ENCODE data around the gene ALDH3A2.

GRCh38 chr17:19718041-19718612 lies 69.6 kb downstream of the ALDH3A2 start:
- TF ChIP-seq CTCF (conservative IDR thresholded peaks at IDR 0.05 in 1 of 2, IDR thresholded peaks at IDR 0.05 in 1 of 2; ENCODE audit: extremely low read depth in 1 of 2, insufficient read depth in 1 of 2, low read depth in 1 of 2, low read length in 2 of 2) (no peak), EZH2 (IDR thresholded peaks at IDR 0.05; ENCODE audit: borderline replicate concordance, low read length) (no peak)
